DMS114 treated with DMSO at 0.1 percent for 48 hours (cell line): ENCODE measurements around the gene IMMP2L.

ENCODE experiments used
- DNase-seq: peaks from one replicate; lab custom pipeline; 2025; ENCODE audit not compliant: unreplicated experiment; lab: John Stamatoyannopoulos, UW

IMMP2L gene

GRCh38 chr7:111012149-111012548 is 550.1 kb downstream of the IMMP2L start:
- DNase-seq = no peak

- no peak for DNase-seq
Measured at GRCh38 chr7:111011520-111011919, 550.8 kb downstream of the IMMP2L start.

- DNase-seq = no peak
Measured at GRCh38 chr7:111010798-111011197, 551.5 kb downstream of the IMMP2L start.

GRCh38 chr7:111009526-111010040 is 552.7 kb downstream of the IMMP2L start:
- DNase-seq = no peak

GRCh38 chr7:111006691-111007090 is 555.6 kb downstream of the IMMP2L start:
- no peak for DNase-seq

DNA sequence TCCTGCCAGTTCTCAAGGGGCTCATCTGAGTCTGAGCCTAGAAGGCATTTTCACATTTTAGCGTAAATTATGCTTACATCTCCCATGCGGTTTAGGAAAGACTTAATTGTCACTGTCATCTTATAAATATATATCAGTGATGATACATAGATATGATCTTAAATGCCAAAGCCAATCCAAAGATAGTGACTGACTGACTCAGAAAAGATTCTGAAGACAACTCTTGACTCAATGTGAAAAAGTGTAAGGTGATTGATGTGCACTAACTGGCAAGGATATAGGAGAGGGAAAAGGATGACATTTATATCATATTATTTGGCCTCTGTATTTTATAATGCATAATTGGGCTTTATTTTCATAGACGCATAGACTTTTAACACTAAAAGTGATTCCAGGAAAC is 556.3 kb downstream of the IMMP2L start:
- DNase-seq = no peak

GRCh38 chr7:111005445-111005844 is 556.8 kb downstream of the IMMP2L start:
- no peak for DNase-seq

DNA sequence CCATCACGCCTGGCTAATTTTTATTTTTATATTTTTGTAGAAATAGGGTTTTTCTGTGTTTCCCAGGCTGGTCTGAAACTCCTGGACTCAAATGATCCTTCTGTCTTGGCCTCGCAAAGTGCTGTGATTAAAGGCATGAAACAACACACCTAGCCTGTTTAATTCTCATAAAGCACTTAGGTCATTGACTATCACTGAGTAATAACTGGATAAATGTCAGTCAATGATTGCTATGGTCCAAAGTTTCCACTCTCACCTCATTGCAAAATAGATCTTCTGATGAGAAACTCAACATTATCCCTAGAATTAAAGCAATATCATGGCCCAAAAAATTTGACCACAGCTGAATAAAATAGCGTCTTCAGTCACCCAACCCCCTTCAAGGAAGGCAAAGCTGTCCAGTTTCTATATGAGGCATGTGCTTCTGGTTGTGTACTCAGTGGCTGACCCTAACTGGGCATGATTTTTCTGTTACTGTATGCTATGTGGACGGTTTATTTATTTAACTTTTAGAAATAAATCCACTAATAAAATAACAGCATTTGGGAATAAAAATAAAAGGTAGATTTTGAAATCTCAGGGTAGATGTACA is 557.9 kb downstream of the IMMP2L start:
- DNase-seq = no peak

- no peak for DNase-seq
Measured at GRCh38 chr7:111003883-111004282, 558.4 kb downstream of the IMMP2L start.

DNA sequence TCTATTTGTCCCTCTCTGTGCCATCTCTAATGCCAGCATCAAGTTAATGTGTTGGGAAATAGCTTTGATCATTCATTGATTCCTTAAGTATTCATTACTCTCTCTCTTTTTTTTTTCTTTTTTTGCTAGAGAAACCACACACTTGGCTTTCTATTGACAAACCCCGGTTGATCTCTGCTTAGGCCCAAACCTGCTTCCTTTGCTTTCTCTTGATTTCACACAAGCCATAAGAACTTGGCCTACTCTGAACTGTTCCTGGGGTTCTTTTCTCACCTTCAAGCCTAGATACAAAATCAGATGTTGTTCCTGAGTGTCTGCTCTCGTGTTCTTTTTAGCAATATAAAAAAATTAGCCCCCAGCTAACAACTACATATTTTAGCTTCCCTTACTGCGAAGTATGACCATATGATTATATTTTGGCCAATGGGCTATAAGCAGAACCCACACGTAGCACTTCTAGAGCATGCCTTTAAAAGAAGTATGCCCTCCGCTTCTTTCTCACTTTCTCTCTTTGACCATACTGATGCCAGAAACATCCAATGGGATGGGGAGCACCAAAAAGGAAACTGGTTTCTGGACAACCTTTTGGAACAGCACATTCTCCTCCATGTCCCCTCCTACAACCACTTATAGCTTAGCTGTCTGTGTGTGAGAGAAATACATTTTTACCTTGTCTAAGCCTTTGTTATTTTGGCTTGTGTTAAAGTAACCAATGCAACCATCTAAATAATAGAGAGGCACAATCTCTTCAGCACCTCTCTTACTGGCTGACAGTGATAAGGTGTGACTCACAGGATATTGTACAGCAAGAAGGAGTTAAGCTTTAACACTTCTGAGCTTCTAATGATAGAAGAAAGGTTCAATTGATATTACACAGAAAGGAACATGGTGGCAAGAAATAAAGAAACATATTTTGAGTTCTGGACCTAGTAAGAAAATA is 568.0 kb downstream of the IMMP2L start:
- no peak for DNase-seq

DNA sequence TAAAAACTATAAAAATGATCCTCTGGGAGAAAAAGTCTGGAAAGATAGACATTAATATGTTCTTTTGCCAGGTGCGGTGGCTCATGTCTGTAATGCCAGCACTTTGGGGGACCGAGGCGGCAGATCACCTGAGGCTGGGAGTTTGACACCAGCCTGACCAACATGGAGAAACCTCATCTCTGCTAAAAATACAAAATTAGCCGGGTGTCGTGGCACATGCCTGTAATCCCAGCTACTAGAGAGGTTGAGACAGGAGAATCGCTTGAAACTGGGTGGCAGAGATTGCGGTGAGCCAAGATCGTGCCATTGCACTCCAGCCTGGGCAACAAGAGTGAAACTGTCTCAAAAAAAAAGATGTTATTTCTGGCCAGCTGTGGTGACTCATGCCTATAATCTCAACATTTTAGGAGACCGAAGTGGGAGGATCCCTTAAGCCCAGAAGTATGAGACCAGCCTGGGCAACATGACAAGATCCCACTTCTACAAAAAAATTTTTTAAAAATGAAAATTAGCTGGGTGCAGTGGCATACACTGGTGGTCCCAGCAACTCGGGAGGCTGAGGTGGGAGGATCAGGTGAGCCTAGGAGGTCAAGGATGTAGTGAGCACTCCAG is 573.3 kb downstream of the IMMP2L start:
- DNase-seq = no peak

GRCh38 chr7:110988348-110988747 is 573.9 kb downstream of the IMMP2L start:
- no peak for DNase-seq

DNA sequence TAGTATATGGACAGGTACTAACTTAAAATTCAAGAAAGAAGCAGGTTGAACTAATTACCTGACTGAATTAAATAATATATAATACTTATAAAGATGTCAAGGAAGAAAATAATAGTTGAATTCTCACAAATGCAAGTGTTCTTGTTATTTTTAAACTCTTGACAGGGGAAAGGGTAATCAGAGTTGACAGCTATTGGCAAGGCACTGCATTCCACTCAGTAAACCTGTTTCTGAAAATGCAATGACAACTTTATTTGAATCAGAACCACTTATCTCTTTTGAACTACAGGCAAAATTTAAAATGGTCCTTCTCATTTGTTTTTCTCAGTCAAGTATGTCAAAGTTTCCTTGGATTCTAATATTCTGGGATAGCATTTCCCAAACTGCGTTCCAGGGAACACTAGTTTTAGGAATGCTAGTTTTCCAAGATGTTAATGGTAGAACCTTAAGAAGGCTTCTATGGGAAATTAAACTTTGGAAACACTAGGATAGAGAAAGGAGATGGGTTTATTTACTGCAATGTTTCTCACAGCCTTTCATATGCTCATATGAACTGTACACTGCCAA is 575.1 kb downstream of the IMMP2L start:
- DNase-seq = no peak

GRCh38 chr7:110983822-110984456 is 578.4 kb downstream of the IMMP2L start:
- no peak for DNase-seq

- no peak for DNase-seq
Measured at GRCh38 chr7:110977127-110977737, 585.1 kb downstream of the IMMP2L start.

GRCh38 chr7:110975486-110975885 is 586.8 kb downstream of the IMMP2L start:
- no peak for DNase-seq

- DNase-seq = no peak
Measured at GRCh38 chr7:110974441-110974840, 587.9 kb downstream of the IMMP2L start.

DNA sequence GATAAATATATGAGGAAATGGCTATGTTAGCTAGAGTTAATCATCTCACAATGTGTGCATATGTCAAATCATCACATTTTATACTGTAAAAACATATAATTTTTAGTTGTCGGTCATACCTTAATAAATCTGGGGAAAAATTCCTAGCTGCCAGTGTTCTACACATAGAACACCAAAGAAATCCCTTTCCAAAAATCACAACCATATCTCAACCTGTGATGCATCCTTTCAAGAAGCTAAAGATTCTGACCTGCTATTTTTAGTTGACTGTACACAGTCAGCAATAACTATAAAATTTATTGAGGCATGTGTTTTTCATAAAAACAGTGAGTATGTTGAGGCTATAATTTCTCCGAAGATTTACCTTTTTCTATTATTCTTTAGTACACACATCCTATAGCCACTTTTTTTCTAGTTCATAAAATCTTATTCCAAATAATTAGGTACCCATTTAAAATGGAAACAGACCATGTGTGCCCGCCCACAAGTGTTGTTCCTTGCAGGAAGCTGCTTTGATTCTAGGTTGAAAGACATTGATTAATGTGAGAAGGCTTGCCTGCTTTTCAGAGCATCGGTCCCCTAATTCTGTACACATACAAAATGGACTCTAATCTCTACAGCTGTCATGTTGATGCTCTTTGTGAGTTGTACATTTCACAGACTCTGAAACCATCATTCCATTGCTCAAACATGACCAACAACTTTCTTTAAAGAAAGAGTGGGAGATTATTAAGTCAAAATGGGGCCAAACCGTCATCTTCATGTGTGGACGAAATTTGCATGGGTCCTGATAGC is 588.9 kb downstream of the IMMP2L start:
- DNase-seq = no peak

DNA sequence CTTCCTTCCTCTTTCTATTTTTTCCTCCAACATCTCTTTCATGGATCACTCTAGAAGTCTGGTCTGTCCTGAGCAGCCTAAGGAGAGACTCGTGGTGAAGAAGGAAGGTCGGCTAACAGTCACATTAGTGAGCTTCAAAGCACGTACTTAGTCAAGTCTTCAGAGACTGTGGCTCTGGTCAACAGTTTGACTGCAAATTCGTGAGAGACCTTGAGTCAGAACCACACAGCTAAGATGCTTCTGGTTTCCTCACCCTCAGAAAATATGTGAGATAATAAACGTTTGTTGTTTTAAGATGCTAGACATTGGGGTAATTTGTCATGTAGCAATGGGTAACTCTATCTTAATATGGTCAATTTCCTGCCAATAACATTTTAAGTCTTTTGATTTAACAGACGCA is 597.5 kb downstream of the IMMP2L start:
- no peak for DNase-seq

DNA sequence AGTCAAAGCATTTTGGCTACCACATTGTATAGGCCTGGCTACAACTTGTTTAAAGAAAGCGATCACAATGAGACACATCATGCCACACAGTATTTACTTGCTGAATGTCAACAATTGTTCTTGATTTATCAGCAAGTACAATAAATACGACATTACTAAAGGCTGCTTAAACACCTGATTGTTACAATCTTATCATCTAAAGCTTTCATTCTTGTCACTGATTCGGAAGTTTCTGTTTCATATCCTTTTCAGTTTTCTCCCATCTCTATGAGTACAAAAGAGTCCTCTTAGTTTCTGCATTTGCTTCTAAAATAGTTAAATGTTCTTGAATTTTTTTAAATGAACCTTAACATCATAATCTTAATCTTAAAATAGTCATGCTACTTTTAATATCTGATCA is 599.5 kb downstream of the IMMP2L start:
- no peak for DNase-seq
